GM12878 (cell line): ENCODE data around the gene MAP4. TPM values are rescaled to one million over a fixed set of nuclear protein-coding genes. Genes with fewer than 3 reads are reported as not detected.

Source experiments
- ATAC-seq: fragments of 200-7000 bp; cut with Tn5 transposase; 3 replicates; pipeline ENCODE4 v1.9.1; 2020; ENCODE audit warnings: mild to moderate bottlenecking, moderate library complexity
- BruUV-seq: library from RNA; stranded (reverse); fragments of 400-500 nt; replicated peaks from 2 replicates; lab custom pipeline; 2021; lab: Mats Ljungman, UMichigan
- CTCF ChIA-PET: fragments of 300-600 bp; sonication (Branson Sonifier 250); formaldehyde crosslinking; extraction: SDS; loops from one replicate; lab custom pipeline; 2021; ENCODE audit warnings: inconsistent platforms; lab: Yijun Ruan, JAX
- POLR2A ChIA-PET: fragments of 350-600 bp; formaldehyde crosslinking; extraction: SDS; loops from one replicate; lab custom pipeline; 2021; ENCODE audit warnings: inconsistent platforms; lab: Charles Lee
- RAD21 ChIA-PET: fragments of 300-600 bp; sonication (Branson Sonifier 250); formaldehyde crosslinking; loops from one replicate; lab custom pipeline; 2023; ENCODE audit warnings: antibody characterized with exemption; ENCODE audit not compliant: unreplicated experiment; lab: Charles Lee
- SMC1A ChIA-PET: fragments of 300-600 bp; sonication (Branson Sonifier 250); formaldehyde crosslinking; loops from one replicate; lab custom pipeline; 2023; ENCODE audit not compliant: unreplicated experiment, uncharacterized antibody; lab: Charles Lee
- DNase-seq: peaks from one replicate; pipeline ENCODE4 v3.0.0-alpha.2; 2011; ENCODE audit warnings: low read depth, low spot score
- FAIRE-seq: peaks from 3 replicates; lab custom pipeline; 2011; peaks lifted over from hg19 to GRCh38; lab: Jason Lieb, UNC
- H2AFZ ChIP-seq: 2 replicates; pipeline ENCODE4 v1.6.0; 2011; ENCODE audit warnings: low read depth, low read length, control low read depth; ENCODE audit not compliant: control insufficient read depth
- H3K27ac ChIP-seq: 2 replicates; pipeline ENCODE4 v1.5.1; 2011; ENCODE audit warnings: control low read depth; ENCODE audit not compliant: control insufficient read depth, insufficient read depth
- H3K27me3 ChIP-seq, 2 experiments: replicated peaks in 1 of 2; 2 replicates each; pipeline versions ENCODE4 v1.6.0 to v1.6.1; 2011; ENCODE audit warnings: low read length in 1 of 2; ENCODE audit not compliant: control insufficient read depth in 2 of 2, insufficient read depth in 2 of 2
- H3K36me3 ChIP-seq, 2 experiments: 2 replicates each; pipeline ENCODE4 v1.5.1; 2011; ENCODE audit warnings: low read length in 1 of 2; ENCODE audit not compliant: control insufficient read depth in 2 of 2, insufficient read depth in 2 of 2
- H3K4me1 ChIP-seq: 2 replicates; pipeline ENCODE4 v1.6.1; 2011; ENCODE audit warnings: mild to moderate bottlenecking, low read length, moderate library complexity, mixed read lengths; ENCODE audit not compliant: control insufficient read depth, insufficient read depth
- H3K4me2 ChIP-seq: 2 replicates; pipeline ENCODE4 v1.6.0; 2011; ENCODE audit warnings: control low read depth; ENCODE audit not compliant: control insufficient read depth, insufficient read depth
- H3K4me3 ChIP-seq: fragments of 200-600 bp; sonication (generic); 2 replicates; pipeline ENCODE4 v1.5.1; 2016
- H3K79me2 ChIP-seq: 2 replicates; pipeline ENCODE4 v1.6.0; 2011; ENCODE audit warnings: low read length; ENCODE audit not compliant: control insufficient read depth, insufficient read depth
- H3K9ac ChIP-seq: 2 replicates; pipeline ENCODE4 v1.8.0; 2011; ENCODE audit warnings: low read length, control low read depth, mixed read lengths; ENCODE audit not compliant: control insufficient read depth, insufficient read depth
- H3K9me3 ChIP-seq: replicated peaks from 3 replicates; pipeline ENCODE4 v1.5.1; 2011; ENCODE audit warnings: mild to moderate bottlenecking, low read length; ENCODE audit not compliant: control insufficient read depth, insufficient read depth
- H4K20me1 ChIP-seq: 2 replicates; pipeline ENCODE4 v1.6.0; 2011; ENCODE audit not compliant: control insufficient read depth, insufficient read depth
- CBFB ChIP-seq: IDR thresholded peaks from 2 replicates; pipeline ENCODE4 v1.6.1; 2016; ENCODE audit warnings: antibody characterized with exemption, low read depth
- GABPA ChIP-seq: IDR thresholded peaks from 2 replicates; pipeline ENCODE4 v1.6.1; 2014; ENCODE audit warnings: antibody characterized with exemption, low read depth, mild to moderate bottlenecking, inconsistent platforms
- YY1 ChIP-seq: IDR thresholded peaks from 2 replicates; pipeline ENCODE4 v1.6.1; 2011; ENCODE audit warnings: low read depth, mild to moderate bottlenecking, low read length
- WGBS: methylation state at CpG from one replicate; pipeline ENCODE4 v1.1.6; 2016; ENCODE audit warnings: low lambda C conversion rate; ENCODE audit not compliant: insufficient replicate concordance, insufficient coverage; ENCODE audit errors: missing lambda C conversion rate; 5-methylcytosine and 5-hydroxymethylcytosine counted together
- in situ Hi-C: fragments of 300-500 bp; cut with MboI; formaldehyde crosslinking; loops from 9 replicates; pipeline ENCODE4 v1.14.3; 2018; ENCODE audit warnings: mixed read lengths
- intact Hi-C: fragments of 100-400 bp; cut with micrococcal nuclease; formaldehyde crosslinking; loops from one replicate; pipeline ENCODE4 v1.14.2; 2022; ENCODE audit not compliant: unreplicated experiment
- polyA plus RNA-seq, 11 experiments: library from polyadenylated mRNA; depleted of rRNA in 4 of 11; unstranded in 6 of 11; stranded (reverse) in 5 of 11; fragments of >200 nt; fragmentation: Nextera tagmentation in 4 of 11; fragmentation: Illumina TruSeq in 1 of 11; extraction: Ambion mirVana in 4 of 11; extraction: Trizol in 1 of 11; gene quantifications; 1 replicate in 1 of 11; 2 replicates in 10 of 11; pipeline versions ENCODE4 v1.2.1 to v1.2.3, GENCODE V29; 2011 to 2016; ENCODE audit warnings: inconsistent platforms in 2 of 11, missing spikeins in 2 of 11, low read depth in 1 of 11
- total RNA-seq, 4 experiments: library from RNA; depleted of rRNA in 3 of 4; stranded (reverse); fragments of >200 nt in 3 of 4; fragmentation: Illumina TruSeq in 1 of 4; extraction: Trizol in 1 of 4; gene quantifications; 2 replicates each; pipeline versions ENCODE4 v1.2.1 to v1.2.3, GENCODE V29; 2013 to 2021
- TF ChIP-seq, protein P1 (sequence below), 3 experiments: IDR thresholded peaks in 2 of 3; conservative IDR thresholded peaks in 1 of 3; 2 replicates each; pipeline ENCODE4 v1.5.1; 2011; ENCODE audit warnings: low read depth in 3 of 3, low read length in 3 of 3, mild to moderate bottlenecking in 3 of 3, control low read depth in 2 of 3, moderate library complexity in 2 of 3, inconsistent platforms in 1 of 3, mixed read lengths in 1 of 3; ENCODE audit not compliant: control insufficient read depth in 2 of 3, insufficient read depth in 1 of 3; ENCODE audit errors: extremely low read depth in 1 of 3
- TF ChIP-seq, protein P2 (sequence below): IDR thresholded peaks from 2 replicates; pipeline ENCODE4 v1.6.1; 2012; ENCODE audit warnings: mild to moderate bottlenecking, low read depth, low read length

MAP4 gene
- total and polyA plus RNA-seq, 10 of the 15 experiments (the other 5 are each of a cell fraction or from before 2014, with no cell fraction given), result 22.2 to 145 (median 47.2) TPM

DNA sequence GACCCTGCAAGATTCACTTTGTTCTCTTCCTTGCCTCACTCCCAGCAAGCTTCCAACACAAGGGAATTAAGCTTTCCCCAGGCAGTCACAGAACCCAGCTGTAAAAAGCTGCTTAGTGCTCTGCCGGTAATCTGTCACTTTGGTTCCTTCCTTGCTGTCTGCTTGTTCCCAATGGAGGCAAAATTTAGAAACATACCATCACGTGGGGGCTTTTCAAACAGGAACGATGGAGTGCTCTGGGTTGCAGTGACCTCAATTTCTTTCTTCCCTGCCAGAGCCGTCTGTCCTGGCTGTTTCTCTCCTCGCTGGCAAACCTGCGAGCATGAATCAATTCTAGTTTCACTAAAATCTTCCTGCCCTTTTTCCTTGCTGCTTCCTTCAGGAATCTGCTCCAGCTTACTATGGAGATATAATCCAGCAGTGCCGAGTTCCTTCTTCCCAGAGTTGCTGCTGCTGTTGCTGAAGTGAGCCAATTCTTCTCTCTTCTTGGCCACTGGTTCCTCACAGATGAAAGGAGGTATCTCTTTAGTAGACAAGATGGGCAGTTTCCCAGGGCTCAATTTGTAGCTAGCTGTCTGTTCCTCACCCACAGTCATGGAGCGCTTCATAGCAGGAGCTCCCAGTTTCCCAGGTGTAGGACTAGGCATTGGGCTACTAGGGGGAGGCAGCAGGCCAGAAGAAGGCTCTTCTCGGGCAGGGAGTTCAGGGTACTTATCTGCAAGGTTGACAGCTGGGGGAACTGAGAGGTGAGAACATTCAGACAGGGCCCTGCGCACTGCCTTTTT, 125.2 kb downstream of the MAP4 start:
- 89% methylated on average over 10 of the region's 10 CpGs for WGBS
- intact Hi-C loops, result loop anchor here (10.0 kb wide), 1 partner anchor 264 kb away; no protein-coding TSS in a partner anchor
- no peak for FAIRE-seq

More for the DNA sequence above, 125.2 kb downstream of the MAP4 start:
- no peak for ATAC-seq
- ChIA-PET POLR2A (no interaction called here), RAD21 (no interaction called here), CTCF (interaction anchor here (1.2 to 2.1 kb wide), 3 partner anchors 10 to 260 kb away, joined by 5 read pairs; no protein-coding TSS in a partner anchor), SMC1A (interaction anchor here (1.1 to 1.5 kb wide), 3 partner anchors 17 to 99 kb away, joined by 3 to 5 read pairs (median 3); no protein-coding TSS in a partner anchor)
- H3K36me3 ChIP-seq, result peaks cover 4 to 6% of the 10 kb centered on the region in 2 experiments; a peak in 2 of 4 replicates
- H3K79me2 ChIP-seq, result no peaks in the 10 kb centered on the region
- TF ChIP-seq CBFB (no peak), GABPA (no peak), YY1 (no peak)
- TF ChIP-seq, protein P1, sequence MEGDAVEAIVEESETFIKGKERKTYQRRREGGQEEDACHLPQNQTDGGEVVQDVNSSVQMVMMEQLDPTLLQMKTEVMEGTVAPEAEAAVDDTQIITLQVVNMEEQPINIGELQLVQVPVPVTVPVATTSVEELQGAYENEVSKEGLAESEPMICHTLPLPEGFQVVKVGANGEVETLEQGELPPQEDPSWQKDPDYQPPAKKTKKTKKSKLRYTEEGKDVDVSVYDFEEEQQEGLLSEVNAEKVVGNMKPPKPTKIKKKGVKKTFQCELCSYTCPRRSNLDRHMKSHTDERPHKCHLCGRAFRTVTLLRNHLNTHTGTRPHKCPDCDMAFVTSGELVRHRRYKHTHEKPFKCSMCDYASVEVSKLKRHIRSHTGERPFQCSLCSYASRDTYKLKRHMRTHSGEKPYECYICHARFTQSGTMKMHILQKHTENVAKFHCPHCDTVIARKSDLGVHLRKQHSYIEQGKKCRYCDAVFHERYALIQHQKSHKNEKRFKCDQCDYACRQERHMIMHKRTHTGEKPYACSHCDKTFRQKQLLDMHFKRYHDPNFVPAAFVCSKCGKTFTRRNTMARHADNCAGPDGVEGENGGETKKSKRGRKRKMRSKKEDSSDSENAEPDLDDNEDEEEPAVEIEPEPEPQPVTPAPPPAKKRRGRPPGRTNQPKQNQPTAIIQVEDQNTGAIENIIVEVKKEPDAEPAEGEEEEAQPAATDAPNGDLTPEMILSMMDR (IDR thresholded peaks at IDR 0.05 in 2 of 3, conservative IDR thresholded peaks at IDR 0.05 in 1 of 3; ENCODE audit: control insufficient read depth in 2 of 3, extremely low read depth in 1 of 3, insufficient read depth in 1 of 3, low read depth in 3 of 3, low read length in 3 of 3), result no peak
- TF ChIP-seq, protein P2, sequence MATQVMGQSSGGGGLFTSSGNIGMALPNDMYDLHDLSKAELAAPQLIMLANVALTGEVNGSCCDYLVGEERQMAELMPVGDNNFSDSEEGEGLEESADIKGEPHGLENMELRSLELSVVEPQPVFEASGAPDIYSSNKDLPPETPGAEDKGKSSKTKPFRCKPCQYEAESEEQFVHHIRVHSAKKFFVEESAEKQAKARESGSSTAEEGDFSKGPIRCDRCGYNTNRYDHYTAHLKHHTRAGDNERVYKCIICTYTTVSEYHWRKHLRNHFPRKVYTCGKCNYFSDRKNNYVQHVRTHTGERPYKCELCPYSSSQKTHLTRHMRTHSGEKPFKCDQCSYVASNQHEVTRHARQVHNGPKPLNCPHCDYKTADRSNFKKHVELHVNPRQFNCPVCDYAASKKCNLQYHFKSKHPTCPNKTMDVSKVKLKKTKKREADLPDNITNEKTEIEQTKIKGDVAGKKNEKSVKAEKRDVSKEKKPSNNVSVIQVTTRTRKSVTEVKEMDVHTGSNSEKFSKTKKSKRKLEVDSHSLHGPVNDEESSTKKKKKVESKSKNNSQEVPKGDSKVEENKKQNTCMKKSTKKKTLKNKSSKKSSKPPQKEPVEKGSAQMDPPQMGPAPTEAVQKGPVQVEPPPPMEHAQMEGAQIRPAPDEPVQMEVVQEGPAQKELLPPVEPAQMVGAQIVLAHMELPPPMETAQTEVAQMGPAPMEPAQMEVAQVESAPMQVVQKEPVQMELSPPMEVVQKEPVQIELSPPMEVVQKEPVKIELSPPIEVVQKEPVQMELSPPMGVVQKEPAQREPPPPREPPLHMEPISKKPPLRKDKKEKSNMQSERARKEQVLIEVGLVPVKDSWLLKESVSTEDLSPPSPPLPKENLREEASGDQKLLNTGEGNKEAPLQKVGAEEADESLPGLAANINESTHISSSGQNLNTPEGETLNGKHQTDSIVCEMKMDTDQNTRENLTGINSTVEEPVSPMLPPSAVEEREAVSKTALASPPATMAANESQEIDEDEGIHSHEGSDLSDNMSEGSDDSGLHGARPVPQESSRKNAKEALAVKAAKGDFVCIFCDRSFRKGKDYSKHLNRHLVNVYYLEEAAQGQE, result no peak
- no peak overlapping the region for H3K4me2 ChIP-seq
- H3K27ac ChIP-seq, result no peak overlapping the region
- 0 out of 2 replicates have a peak, but pooled peaks cover 3% of the 10 kb centered on the region for H3K4me1 ChIP-seq
- H2AFZ ChIP-seq, result no peak overlapping the region
- no peak for DNase-seq
- no peaks in the 10 kb centered on the region for H3K9me3 ChIP-seq
- no TSS peak for BruUV-seq
- H3K9ac ChIP-seq, result no peak overlapping the region
- no peak overlapping the region for H3K4me3 ChIP-seq
- no peaks in the 10 kb centered on the region for H3K27me3 ChIP-seq
- in situ Hi-C loops, result no loop called here
- H4K20me1 ChIP-seq, result no peaks in the 10 kb centered on the region
